Astrocyte (in vitro differentiated cells and primary cell): ENCODE measurements around the gene MAN2A1.

Experiments
- EZH2 ChIP-seq: IDR thresholded peaks from 2 replicates; pipeline ENCODE4 v1.6.1; 2012; ENCODE audit warnings: mild to moderate bottlenecking, low read length, inconsistent platforms; ENCODE audit not compliant: insufficient read depth
- TF ChIP-seq, protein P1 (sequence below): IDR thresholded peaks from 2 replicates; pipeline ENCODE4 v1.5.1; 2011; ENCODE audit warnings: low read depth, mild to moderate bottlenecking, inconsistent platforms, low read length, moderate library complexity; ENCODE audit not compliant: insufficient read depth

- TF ChIP-seq EZH2, result no peak
- TF ChIP-seq, protein P1, sequence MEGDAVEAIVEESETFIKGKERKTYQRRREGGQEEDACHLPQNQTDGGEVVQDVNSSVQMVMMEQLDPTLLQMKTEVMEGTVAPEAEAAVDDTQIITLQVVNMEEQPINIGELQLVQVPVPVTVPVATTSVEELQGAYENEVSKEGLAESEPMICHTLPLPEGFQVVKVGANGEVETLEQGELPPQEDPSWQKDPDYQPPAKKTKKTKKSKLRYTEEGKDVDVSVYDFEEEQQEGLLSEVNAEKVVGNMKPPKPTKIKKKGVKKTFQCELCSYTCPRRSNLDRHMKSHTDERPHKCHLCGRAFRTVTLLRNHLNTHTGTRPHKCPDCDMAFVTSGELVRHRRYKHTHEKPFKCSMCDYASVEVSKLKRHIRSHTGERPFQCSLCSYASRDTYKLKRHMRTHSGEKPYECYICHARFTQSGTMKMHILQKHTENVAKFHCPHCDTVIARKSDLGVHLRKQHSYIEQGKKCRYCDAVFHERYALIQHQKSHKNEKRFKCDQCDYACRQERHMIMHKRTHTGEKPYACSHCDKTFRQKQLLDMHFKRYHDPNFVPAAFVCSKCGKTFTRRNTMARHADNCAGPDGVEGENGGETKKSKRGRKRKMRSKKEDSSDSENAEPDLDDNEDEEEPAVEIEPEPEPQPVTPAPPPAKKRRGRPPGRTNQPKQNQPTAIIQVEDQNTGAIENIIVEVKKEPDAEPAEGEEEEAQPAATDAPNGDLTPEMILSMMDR, result no peak
Measured at GRCh38 chr5:109878887-109879286, 189.2 kb downstream of the MAN2A1 start.
